Fibroblast of skin of right quadriceps (primary cell): ENCODE measurements around the gene KRT85.
"Not testable (repeated sequence)": the region's sequence is repeated elsewhere in the genome, so short reads cannot be mapped to it uniquely, and the experiment has no call there.

Source experiments
- DNase-seq: peaks from one replicate; pipeline ENCODE4 v3.0.0-alpha.2; 2013

Gene KRT85

DNA sequence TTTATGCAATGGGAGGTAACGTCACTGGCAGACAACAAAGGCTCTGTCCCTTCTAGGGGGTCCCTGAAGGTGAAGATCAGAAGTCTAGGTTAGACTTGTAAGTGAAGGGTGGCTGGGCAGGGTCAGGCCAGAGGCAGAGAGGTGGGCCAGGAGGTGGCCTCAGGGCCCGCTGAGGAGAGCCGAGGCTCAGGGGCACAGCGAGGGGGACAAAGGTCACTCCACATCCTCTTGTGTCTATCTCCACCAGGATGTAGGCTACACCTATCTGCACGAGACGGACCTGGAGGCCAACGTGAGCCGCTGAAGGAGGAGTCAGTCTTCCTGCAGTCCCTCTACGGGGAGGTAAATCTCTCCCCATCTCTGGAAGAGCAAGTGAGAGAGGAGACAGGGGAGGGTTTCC, 20.3 kb downstream of the KRT85 start:
- DNase-seq, result no peak

DNA sequence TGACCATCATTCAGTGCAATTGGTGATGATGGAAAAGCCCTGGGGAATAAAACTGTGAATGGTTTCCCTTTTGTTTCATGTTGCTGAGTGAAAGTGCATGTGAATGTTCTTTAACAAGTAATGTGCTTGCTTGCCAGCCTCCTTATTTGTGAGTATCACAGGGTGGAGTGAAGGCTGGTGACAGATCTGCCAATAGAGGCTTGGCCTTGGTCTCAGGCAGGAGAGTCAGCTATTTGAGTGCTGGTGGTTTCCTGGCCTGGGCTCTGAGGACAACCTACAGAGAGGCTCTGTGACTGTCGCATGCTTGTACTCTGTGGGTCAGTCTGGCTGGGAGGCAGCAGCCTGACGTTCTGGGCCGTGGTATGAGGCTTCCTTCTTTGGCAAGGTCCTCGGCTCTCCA, 20.7 kb downstream of the KRT85 start:
- DNase-seq, result no peak

DNA sequence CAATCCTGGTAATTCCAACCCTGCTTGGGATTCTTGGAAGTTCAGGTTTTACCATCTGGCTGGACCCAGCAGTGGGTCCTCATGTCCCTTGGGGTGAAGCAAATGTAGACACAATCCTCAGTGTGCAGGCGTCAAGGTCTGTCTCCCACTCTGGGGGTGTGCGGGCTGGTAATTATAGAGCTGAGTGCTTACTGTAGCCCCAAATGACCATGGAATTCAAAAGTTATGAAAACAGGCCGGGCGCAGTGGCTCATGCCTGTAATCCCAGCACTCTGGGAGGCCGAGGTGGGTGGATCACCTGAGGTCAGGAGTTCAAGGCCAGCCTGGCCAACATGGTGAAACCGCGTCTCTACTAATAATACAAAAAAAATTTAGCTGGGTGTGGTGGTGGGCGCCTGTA, 22.2 kb downstream of the KRT85 start:
- not testable (repeated sequence) for DNase-seq

DNA sequence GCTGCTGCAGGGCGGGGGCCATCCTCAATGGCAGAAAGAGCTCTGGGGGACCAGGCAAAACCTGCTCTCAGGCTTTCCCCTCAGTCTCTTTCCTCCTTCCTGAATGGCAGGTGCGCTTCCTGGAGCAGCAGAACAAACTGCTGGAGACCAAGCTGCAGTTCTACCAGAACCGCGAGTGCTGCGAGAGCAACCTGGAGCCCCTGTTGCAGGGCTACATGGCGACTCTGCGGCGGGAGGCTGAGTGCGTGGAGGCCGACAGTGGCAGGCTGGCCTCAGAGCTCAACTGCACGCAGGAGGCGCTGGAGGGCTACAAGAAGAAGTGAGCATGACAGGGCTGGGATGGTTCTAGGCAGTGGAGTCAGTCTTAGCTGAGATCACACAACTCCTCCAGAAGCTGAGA, 23.2 kb downstream of the KRT85 start:
- no peak for DNase-seq

DNA sequence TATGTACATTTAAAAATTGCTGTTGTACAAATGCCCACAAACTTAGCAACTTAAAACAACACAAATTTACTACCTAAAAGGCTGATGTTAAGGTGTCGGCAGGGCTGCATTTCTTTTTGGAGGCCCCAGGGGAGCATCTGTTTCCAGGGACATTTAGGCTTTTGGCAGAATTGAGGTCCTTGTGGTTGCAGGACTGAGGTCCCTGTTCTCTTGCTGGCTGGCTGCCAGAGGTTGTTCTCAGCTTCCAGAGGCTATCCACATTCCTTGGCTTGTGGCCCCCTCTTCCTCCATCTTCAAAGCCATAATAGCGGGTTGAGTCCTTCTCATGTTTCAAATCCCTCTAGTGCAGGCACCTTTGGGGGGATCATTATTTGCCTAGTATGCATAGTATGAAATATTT, 23.7 kb downstream of the KRT85 start:
- no peak for DNase-seq

DNA sequence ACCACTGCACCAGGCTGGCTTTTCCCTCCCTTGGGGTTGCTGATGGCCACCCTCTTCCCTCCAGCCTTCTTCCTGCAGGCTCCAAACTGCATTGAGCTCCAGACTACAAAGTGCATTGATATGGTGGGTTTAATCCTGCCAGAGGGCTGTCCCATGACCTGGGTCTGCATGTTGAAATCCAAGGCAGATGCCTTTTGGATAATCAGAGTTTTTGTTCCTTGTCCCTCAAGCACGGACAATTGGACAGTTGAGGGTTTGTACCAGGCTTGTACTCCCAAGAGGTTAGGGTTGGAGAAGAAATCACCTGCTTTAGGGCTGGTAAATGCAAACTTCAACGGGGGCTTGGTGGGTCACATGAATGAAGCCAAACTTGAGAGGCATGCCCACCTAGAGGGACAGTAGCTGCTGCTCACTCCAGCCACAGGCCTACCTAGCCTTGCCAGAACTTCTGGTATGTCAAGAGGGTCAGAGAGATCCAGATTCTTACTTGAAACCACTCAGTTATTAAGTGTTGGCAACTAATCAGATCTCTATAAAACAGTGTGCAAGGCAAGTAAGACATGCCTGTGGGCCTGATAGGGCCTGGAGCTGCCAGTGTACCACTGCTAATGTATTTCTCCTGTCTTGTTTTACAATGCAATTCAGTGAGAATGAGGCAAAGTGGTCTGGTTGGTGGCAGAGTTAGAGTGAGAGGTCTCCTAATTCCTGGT, 24.3 kb downstream of the KRT85 start:
- DNase-seq, result no peak

DNA sequence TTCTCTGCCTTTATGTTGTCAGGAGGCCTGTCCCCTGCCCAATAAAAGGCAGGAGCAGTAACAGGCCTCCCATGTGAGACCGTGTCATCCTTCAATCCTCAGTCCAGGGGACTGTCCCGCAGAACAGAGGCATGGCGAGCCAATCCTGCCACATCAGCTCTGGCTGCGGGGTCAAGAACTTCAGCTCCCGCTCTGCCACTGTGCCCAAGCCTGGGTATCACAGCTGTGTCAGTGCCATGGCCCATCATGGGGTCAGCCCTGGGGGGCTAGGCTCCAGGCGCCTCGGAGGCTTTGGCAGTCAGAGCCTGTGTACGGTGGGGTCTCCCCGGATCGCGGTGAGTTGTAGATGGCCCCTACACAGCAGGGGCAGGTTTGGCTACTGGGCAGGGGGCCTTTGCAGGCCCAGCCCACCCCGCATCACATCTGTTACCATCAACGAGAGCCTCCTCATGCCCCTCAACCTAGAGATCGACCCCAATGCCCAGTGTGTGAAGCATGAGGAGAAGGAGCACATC, 26.2 kb downstream of the KRT85 start:
- DNase-seq, result no peak

DNA sequence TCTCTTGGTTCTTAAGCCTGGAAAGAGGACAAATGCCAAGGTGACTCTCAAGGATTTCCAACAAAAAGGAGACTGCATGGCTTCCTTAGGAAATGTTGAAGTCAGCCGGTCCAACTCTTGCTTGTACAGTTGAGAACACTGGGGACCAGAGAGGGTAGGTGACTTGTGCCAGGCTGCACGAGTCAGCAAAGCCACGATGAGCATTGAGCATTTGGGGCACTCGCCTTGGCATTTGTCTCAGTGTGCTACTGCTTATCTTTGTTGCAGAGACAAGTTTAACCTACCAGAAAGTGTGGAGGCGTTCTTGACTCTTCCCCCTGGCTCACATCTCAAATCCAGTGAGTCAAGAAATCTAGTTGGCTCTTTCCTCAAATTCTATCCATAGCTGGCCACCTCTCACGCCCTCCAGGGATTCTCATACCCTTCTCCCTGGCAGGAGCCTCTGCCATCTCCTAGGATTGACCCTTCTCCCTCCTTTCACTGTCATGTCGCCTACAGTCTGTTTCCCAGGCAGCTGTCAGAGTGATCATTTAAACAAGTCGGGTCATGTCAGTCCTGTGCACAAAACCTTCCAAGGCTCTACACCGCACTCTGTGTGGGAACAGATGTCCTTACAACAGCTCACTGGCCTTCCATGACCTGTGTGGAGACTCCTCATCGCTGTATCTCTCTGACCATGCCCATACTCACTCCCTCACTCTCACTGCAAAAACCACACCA, 28.9 kb downstream of the KRT85 start:
- no peak for DNase-seq

DNA sequence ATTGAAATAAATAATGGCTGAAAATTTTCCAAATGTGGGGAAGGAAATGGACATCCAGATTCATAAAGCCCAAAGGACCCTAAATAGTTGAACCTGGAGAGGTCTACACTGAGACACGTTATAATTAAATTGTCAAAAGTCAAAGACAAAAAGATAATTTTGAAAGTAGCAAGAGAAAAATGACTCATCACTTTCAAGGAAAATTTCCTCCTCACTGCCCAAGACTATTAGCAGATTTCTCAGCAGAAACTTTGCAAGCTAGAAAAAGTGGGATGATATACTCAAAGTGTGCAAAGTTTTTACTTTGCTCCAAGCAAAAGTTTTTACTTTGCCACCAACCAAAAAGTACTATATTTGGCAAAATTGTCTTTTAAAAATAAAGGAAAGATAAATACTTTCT, 30.2 kb downstream of the KRT85 start:
- no peak for DNase-seq

DNA sequence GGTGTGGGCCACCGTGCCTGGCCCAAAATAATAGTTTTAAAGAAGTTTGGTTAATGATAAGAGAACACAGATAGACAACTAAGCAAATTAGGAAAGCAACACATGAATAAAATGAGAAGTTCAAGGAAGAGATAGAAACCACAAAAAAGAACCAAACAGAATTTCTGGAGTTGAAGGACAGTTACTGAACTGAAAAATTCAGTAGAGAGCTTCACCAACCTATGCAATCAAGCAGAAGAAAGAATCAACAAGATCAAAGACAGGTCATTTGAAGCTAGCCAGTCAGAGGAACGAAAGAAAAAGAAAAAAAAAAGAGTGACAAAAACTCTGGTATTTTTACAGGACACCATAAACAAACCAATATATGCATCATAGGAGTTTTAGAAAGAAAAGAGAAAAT, 30.6 kb downstream of the KRT85 start:
- DNase-seq, result no peak

DNA sequence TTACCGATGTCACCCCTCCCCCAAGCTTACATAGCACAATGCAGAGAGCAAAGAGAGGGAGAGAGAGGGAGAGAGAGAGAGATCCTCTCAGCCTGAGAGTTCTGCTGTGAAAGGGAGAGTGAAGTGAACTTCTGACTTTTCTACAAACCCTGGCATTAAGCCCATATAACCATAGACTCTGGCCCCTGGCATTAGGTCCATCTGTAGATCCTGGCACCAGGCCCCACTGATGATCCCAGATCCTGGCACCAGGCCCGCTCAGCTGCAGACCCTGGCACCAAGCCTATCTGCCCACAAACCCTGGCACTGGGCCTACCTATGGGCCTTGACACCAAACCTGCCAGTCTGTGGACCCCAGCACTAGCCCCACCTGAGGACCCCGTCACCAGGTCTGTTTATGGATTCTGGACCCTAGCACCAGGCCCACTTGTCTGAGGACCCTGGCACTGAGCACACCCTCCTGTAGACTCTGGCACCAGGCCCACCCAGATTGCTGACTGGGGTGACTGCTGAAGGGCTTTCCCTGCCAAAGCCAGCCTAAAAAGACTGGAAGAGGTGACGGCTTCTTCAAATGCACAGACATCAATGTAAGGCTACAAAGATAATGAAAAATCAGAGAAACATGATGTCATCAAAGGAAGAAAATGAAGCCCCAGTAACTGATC, 31.6 kb downstream of the KRT85 start:
- no peak for DNase-seq

DNA sequence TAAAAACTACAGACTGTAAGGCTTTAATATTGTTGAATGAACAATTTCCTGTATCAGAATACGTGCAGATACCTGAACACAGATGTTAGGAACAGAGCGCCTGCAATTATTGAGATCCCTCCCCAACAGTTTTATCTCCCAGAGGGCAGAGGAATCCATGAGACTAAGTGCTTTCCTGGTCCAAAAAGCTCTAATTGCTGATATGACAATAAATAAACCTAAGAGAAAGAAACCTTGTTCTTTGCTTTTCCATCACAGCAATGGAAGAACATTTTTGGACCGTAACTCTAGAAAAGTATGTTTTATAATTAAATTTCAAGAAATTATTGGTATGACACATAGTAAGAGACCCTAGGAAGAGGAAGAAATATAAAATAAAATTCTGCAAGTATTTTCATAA, 33.1 kb downstream of the KRT85 start:
- no peak for DNase-seq

DNA sequence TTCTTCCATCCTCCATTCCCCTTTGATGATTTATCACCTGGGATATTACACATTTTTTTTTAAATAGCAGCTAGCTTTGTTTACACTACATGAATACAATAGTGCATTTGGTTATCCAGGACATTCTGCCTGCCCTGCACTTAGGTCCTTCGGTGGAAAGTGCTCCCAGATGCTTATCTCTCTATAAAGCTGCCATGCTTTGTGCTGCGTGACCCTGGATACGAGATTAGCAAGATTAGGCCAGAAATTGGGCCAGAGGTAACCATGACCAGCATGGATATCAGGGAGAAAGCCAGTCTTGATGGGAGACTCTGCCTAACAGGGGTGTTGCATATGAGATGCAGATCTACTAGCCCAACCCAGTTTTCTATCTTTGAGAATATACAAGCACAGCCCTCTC, 34.0 kb downstream of the KRT85 start:
- no peak for DNase-seq

DNA sequence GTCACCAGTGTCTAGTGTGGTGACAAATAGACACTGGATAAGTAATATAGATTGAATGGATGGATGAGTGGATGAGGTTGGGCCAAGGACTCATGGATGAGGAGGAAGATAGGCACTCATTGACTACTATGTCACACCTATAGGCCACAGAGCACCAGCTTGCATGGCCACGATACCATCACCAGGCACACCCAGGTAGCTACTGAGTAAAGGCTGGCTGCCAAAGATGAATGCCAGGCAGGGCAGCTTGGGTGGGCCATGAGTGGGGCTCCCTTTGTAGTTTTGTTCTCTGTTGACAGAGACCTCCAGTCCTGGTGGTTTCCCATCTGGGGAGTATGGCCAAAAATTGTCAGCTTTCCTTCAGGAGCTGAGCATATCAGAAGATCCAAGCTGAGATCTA, 34.9 kb downstream of the KRT85 start:
- DNase-seq, result no peak

DNA sequence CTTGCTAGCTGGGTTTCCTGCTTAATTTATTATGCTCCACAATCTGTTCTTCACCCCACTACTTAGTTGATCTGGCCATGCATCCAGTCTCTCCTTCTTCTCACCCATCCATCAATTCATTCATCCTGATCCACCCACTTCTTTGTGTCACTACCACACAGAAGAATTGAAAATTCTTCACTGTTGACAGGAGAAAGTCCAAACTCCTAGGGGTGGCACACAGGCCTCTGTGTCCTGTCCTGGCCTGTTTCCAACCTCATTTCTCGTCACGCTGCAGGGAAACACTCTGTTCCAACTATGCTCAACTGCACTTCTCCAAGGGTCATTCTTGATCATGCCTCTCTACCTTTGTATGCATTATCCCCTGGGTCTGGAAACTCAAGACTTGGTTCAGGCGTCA, 35.4 kb downstream of the KRT85 start:
- no peak for DNase-seq

DNA sequence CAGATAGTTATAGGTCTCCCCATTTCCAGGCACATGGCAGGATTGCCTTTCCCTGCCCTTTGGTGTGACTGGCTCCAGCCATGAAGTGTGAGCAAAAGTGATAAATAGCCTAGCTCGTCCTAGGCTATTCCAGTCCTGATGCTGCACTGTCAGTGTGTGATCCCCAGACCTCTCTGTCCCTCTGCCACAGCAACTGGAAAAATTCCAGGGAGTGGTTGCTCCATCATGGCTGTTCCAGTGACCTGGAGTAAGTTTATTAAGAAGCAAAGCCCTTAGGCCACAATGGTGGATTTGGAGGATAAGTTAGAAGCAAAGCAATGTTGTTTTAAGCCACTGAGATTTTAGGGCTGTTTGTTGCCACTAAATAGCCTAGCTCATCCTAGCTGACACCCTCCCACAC, 36.2 kb downstream of the KRT85 start:
- DNase-seq, result no peak

DNA sequence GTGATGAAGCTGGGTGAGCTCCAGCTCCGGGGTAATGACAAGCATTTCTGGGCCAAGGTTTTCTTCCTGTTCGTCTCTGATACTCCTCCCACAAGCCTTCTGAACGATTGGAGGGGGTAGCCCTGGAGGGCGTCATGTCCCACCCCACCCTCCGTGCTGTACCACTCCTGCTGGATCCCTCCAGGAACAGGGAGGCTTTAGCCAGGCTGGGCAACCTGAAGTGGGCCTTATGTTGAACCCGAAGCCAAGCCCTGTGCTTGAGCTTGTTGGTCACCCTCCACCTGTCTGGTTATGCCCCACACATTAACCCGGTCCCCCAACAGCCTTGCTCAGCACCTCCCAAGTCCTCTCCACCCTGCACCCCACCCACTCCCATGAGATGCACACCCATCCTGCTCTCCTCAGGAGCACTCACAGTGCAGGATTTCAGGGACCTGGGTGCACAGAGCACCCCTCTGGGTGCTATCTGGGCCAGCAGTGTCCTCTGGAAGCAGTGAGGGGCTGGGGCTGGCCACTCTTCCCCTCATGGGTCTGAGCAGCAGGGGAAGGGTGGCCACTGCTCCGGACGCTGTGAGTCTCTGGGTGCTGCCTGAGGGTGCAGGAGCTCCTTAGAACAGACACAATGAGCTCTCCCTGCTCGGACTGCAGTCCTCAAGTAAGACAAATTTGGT, 39.3 kb downstream of the KRT85 start:
- DNase-seq, result no peak

DNA sequence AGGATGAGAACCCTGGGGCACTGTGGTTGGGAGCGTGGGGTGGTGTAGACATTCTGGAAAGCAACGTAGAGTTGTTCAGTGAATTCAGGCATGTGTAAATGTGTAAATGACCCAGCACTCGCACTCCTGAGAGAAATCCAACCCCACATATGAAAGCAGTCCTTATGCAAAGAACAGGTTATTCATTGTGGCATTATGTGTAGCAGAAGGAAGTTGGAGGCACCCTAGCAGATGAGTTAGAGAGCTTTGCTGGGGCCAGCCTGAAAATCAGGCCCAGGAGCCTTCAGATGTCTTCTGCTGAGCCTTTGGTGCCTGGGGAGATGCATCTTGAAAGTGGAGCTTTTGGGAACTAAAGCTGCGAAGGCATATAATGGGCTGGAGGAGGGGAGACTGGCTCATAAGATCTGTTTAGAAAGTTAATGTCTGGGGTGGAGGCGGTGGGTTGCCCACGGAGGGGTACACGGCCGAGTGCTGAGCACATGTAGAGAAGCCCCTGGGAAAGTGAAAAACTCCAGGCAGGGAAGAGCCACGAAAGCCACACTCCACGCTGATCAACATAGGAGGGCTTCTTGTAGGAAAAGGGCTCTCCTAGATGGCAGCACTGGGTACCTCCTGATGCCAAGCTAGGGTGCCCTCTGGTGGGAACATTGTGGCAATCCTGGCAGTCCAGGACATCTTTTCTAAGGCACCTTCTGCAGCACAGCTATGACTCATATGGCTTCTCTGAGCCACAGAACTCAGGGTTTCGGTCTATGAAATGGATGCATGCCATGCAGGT, 40.0 kb downstream of the KRT85 start:
- DNase-seq, result peak; percentile 85

DNA sequence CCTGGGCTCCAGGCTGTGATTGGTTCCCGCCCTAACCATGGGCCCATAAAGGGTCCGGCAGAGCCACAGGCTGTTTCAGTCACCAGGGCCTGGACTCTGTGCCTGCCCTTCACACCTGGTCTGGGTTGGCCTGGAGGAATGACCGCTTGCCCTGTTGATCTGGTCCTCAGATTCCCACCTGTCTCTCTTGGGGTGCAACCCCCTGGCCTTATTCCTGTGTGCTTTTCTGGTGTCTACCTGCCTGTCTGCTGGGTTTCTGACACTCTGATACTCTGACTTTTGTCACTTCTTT, 43.2 kb downstream of the KRT85 start:
- DNase-seq, result no peak

DNA sequence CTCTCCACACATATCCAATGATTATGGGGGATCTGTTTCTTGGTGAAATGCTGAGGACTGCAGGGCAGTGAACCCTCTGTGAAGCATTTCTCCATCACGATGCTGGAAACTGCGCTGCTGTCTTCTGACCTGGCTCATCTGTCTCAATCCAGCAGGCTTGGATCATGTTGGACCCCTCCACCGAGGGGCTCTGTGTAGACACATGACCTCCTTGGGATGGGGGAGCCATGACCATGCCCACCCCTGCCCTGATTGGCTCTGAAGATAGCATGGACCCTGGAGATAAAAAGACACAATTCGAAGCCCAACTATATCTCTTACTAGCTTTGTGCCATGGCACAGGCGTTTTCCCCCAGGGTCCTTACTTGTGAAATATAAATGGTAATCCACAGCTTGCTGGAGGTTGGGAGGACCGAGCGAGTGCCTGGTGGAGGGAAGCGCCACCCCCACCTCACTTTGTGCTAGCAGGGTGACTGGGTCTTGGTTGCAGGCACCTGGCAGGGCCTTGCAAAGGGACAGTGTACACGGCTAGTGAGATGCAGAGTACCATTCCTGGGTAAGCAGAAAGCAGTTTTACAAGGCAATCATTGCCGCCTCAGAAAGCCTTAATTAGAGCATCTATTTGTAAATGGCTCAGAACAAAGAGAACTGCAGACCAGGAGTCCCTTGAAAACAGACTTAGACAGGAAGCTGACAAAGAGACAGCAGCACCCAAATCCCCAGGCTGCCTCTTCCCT, 43.7 kb downstream of the KRT85 start:
- no peak for DNase-seq

DNA sequence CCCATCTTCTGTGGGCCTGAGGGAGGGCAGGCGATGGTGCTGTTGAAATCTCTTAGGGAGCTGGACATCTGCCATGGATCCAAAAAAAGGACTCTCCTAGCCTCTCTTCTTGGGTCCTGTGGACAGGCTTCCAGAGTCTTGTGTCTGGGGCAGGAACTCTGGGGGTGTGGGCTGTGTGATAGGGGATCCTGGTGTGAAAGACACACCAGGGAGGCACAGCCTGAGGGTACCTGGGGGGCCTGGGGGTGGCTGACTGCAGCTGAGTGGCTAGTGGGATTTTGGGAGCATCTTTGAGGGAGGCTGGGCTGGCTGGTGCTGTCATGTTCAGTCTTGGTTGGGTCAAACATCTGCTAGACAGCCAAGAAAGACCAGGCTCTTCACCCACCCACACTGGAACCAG, 44.3 kb downstream of the KRT85 start:
- DNase-seq, result no peak

DNA sequence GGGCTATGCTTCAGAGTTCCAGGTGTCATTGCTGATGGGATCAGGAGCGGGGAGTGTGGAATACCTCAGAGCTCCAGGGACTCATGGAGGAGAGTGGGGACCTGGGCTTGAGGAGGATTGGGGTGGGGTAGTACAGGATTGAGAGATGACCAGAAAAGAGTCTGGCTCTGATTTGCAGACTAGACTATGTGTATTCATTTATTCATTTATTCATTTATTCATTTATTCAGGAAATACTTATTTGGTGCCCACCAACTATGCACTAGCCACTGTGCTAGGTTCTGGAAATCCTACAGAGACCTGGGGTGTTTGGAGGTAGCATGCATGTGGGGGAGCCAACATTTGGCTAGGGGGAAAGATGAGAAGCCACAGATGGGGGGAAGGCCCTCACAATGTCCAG, 45.2 kb downstream of the KRT85 start:
- DNase-seq, result no peak
